Measurements from ENCODE around the gene PSMG3. TPM values are rescaled to one million over a fixed set of nuclear protein-coding genes. Genes with fewer than 3 reads are reported as not detected.
A peak's percentile ranks its signal among the peaks of the same experiment; 100 is the strongest.

PSMG3 gene
- total RNA-seq, 1 donor from 2014 or later = 28.3 TPM

- no peak for DNase-seq (ENCODE audit: low read depth, low spot score)
Observed at GRCh38 chr7:1545417-1546246, 24.2 kb downstream of the PSMG3 start.

DNA sequence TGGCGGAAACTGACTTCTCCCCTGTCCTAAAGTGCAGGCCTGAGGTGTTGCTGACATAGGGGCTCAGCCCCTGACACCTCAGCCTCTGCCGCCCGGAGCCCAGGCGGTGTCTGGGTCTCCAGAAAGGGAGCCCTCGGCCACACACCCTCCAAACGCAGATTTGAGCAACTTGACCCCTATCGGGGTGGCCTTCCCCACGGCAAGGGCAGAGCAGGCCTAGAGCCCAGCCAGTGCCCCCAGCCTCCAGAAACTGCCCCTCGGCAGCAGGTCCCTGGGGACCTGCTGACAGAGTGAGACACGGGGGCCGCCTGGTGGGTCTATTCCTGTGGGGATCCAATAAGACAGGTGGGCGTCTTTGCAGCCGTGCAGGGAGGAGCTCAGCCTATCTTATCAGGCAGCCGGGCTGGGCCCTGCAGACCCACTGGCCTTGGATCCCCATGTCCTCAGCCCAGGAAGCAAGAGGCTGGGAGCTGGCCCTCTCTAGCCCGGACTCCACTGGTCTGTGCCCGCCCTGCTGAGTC is 24.9 kb downstream of the PSMG3 start:
- DNase-seq (ENCODE audit: low read depth, low spot score) = no peak

GRCh38 chr7:1544178-1544895 is 25.5 kb downstream of the PSMG3 start:
- no peak for DNase-seq (ENCODE audit: low read depth, low spot score)

- DNase-seq (ENCODE audit: low read depth, low spot score) = no peak
Observed at GRCh38 chr7:1543826-1544177, 26.0 kb downstream of the PSMG3 start.

DNA sequence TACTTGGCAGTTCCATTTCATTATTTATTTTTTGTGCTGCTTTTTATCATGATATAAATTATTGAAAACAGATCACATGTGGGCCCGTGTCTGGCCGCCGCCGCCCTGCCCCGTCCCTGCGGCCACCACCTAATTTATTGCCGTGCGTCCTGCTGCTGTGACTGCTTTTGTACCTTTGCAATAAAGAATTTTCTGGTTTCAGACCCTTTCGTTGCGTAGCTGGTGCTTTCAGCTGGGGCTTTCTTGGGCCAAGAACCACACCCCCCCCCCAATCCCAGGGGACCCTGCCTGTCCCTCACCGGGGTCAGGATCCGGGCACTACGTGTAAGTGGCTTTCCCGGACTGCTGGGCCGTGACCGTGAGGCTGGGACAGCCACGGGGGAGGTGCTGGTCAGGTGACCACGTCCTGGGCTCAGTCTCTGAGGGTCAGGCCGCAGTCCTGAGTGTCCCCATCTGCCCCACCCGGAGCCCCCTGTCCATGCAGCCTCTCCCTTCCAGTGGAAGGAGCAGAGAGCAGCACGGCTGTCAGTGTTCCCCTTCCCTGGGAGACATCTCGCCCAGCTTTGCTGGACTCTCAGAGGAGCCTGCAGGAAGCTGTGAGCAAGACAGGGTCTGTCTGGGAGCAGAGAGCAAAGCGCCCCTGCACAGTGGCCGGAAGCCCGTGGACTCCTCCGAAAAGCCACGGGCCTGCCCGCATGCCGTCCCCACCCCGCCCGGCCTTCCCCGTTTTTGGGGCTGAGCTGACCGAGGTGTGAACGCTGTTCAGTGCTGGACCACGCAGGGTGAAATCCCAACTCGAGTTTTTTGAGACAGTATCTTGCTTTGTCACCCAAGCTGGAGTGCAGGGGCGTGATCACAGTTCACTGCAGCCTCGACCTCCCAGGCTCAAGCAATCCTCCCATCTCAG is 26.7 kb downstream of the PSMG3 start:
- DNase-seq (ENCODE audit: low read depth, low spot score) = no peak

DNA sequence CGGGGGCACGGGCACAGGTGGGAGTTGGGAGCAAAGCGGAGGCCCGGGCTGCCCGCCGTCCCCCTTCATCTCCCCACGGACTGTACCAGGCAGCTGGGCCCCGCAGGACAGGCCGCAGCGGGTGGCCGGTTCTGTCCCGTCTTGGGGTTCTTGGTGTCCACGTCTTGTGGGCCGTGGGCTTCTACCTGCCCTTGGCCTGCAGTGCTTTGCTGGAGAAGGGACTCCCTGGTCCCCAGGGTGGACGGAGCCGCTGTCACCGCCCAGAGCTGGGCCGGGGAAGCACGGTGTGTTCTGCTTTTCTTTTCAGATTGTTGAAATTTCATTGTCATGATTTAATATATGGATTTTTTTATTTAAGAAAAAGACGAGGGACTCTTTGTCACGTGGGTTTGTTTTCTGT is 27.5 kb downstream of the PSMG3 start:
- DNase-seq (ENCODE audit: low read depth, low spot score) = no peak

- no peak for DNase-seq (ENCODE audit: low read depth, low spot score)
Observed at GRCh38 chr7:1541431-1542162, 28.2 kb downstream of the PSMG3 start.

DNA sequence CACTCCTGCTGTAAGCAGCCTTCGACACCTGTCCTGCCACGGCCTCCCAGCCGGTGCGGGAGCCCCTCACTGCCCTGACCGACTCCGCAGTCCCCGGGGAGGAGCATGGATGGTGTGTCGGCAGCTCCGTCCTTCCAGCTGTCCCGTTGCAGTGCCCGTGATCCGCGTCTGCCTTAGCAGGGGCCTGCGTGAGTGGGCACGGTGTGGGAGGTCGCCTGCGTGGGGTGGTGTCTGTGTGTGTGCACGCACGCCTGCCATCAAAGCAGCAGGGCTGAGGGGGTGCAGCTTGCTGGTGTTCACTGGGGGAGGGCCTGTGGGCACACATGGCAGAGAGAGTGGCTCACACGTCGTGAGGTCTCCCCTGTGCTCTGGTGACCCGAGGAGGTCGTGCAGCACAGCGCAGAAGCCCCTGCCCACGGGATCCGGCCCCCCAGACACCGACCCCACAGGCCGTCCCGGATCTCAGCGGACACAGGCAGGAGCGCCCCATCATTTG is 29.0 kb downstream of the PSMG3 start:
- DNase-seq (ENCODE audit: low read depth, low spot score) = no peak

- DNase-seq (ENCODE audit: low read depth, low spot score) = no peak
Observed at GRCh38 chr7:1539882-1540775, 29.7 kb downstream of the PSMG3 start.

GRCh38 chr7:1539181-1539881 is 30.5 kb downstream of the PSMG3 start:
- no peak for DNase-seq (ENCODE audit: low read depth, low spot score)

GRCh38 chr7:1538544-1539180 is 31.2 kb downstream of the PSMG3 start:
- no peak for DNase-seq (ENCODE audit: low read depth, low spot score)

GRCh38 chr7:1537535-1538412 is 32.1 kb downstream of the PSMG3 start:
- DNase-seq (ENCODE audit: low read depth, low spot score) = peak; percentile 93

- DNase-seq (ENCODE audit: low read depth, low spot score) = peak; percentile 96
Observed at GRCh38 chr7:1536743-1537534, 32.9 kb downstream of the PSMG3 start.

DNA sequence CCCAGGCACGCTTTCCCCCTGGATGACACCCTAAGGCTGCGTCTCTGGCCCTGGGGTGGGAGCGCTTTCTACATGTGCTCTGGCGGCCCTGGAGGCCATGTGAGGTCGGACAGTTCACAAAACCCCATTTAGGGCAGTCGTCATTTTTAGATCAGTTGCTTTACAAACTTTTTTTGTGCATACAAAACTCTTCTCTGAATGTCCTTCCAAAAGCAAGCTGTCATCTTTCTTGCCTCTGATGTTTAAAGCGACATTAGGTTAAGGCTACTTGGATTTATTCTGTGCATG is 33.4 kb downstream of the PSMG3 start:
- DNase-seq (ENCODE audit: low read depth, low spot score) = no peak

DNA sequence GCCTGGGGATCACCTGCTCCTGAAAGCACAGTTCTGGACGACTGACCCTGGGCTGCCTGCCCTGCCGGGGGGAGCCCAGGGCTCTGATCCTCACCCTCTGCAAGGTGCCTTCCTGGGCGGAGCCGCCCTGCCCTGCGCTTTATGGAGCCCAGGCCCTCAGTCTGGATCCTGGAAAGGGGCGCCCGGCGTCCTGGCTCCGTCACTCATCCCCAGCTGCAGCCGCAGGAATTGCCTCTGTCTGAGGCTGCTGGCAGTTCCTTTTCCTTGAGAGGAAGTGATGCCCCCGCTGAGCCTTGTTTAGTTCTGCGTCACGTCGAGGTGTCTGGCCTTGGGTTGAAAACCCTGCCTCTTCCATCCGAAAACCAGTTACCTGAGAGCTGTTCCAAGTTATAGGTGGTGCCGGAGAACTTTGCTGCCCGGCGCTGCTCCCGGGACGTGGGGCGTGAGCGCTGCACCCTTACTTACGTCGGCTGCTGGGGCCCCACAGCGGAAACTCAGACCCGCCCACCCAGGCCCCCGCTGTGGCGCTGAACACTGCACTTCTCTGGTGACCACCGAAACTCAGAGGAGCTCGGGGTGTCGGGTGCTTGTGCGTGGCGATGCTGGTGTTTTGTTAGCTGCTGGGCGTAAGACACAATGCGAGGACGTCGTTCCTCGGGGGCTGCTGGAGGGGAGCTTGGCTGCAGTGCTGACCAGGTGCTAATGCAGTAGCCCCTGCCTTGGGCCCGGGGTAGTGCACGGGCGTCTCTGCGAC is 34.0 kb downstream of the PSMG3 start:
- DNase-seq (ENCODE audit: low read depth, low spot score) = no peak

DNA sequence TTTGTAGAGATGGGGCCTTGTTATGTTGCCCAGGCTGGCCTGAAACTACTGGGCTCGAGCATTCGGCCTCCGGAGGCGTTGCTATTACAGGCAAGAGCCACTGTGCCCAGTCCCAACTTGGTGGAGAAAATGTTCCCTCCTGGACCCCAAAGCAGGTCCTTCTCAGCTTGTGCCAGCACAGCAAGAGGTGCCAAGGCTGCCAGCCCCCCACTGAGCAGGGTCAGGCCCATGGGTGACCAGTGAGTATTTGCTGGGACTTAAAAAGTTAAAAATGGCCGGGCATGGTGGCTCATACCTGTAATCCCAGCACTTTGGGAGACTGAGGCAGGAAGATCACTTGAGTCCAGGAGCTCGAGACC is 34.8 kb downstream of the PSMG3 start:
- no peak for DNase-seq (ENCODE audit: low read depth, low spot score)
